ENCODE measurements around the gene HMGCS1. TPM values are rescaled to one million over a fixed set of nuclear protein-coding genes. Genes with fewer than 3 reads are reported as not detected.

Gene HMGCS1
- total and polyA plus RNA-seq, 2 of the 4 experiments (the other 2 are of a cell fraction) = 27.5 to 30.6 TPM

DNA sequence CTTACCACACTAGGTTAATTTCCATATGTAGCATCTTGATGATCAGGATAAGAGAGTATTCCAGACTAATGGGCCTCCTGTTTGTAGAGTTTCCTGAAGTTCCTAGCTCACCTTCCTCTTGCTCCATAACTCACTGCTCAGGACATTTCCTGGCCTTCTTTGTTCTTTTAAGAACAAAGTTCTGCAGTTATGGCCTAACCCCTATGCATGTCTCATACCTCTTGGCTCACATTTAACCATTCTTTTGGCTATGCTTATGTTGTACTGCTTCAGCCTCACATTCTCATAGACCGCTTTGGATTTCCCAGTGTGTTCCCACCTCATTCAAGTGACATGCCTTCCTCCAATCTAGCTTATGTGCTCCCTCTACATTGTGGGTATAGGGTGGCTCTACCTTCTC, 40.5 kb upstream of the HMGCS1 start:
- Histone ChIP-seq H4K5ac (ENCODE audit: low read depth, low read length) (no peak overlapping the region), H2AFZ (replicated peaks; ENCODE audit: low read length, poor library complexity) (no peak overlapping the region), H4K91ac (ENCODE audit: insufficient read depth, low read depth, low read length) (no peak overlapping the region), H4K20me1 (ENCODE audit: insufficient read depth, low read length) (no peaks in the 10 kb centered on the region), H3K4me1 (ENCODE audit: control insufficient read depth, insufficient read depth, low read length) (no peaks in the 10 kb centered on the region), H3K4me3 (ENCODE audit: insufficient read depth, low read depth, low read length) (no peak overlapping the region), H3K27me3 (ENCODE audit: control insufficient read depth, insufficient read depth, low read length) (no peaks in the 10 kb centered on the region; the same call in 1 of the 2 replicates), H2AK5ac (ENCODE audit: low read depth, low read length) (no peak overlapping the region), H3K18ac (ENCODE audit: low read depth, low read length) (no peak overlapping the region), H2BK20ac (ENCODE audit: low read depth, low read length) (no peak overlapping the region), H3K9me1 (ENCODE audit: insufficient read depth, low read length) (no peaks in the 10 kb centered on the region), H2BK120ac (ENCODE audit: low read depth, low read length) (no peak overlapping the region), H3K36me3 (ENCODE audit: control insufficient read depth, insufficient read depth, low read length) (no peaks in the 10 kb centered on the region), H2BK5ac (ENCODE audit: low read depth, low read length, poor library complexity, severe bottlenecking) (no peak overlapping the region), H2AK9ac (replicated peaks; ENCODE audit: low read depth, low read length, poor library complexity) (no peak overlapping the region), H3K4ac (ENCODE audit: low read depth, low read length) (no peak overlapping the region), H3K4me2 (ENCODE audit: low read depth, low read length) (no peak overlapping the region), H3K23ac (ENCODE audit: low read depth, low read length) (no peak overlapping the region), H3K27ac (ENCODE audit: insufficient read depth, low read length) (no peak overlapping the region), H3K9ac (ENCODE audit: low read depth, low read length) (no peak overlapping the region), H3K56ac (ENCODE audit: extremely low read depth, insufficient read depth, low read length) (no peak overlapping the region), H4K8ac (ENCODE audit: low read depth in 2 of 2, low read length in 2 of 2) (no peak overlapping the region), H3K14ac (replicated peaks; ENCODE audit: low read depth, low read length) (no peak overlapping the region), H3K79me1 (ENCODE audit: low read depth in 1 of 2, low read length in 2 of 2) (no peaks in the 10 kb centered on the region), H2BK15ac (ENCODE audit: low read depth, low read length) (no peak overlapping the region), H3K9me3 (ENCODE audit: control insufficient read depth, insufficient read depth, low read length) (no peaks in the 10 kb centered on the region)
- DNase-seq (no peak), ATAC-seq (ENCODE audit: low read depth) (no peak)
- intact Hi-C loops (cut with micrococcal nuclease) (no loop called here), dilution Hi-C loops (cut with HindIII; ENCODE audit: low sequenced_read_pairs, unreplicated experiment) (no loop called here), in situ Hi-C loops (cut with MboI; ENCODE audit: low sequenced_read_pairs) (no loop called here)
- POLR2A ChIA-PET (ENCODE audit: unreplicated experiment) = no interaction called here
- no CpG with 5 or more reads among the region's 1 CpG for WGBS, 2 experiments (ENCODE audit: extremely low coverage in 2 of 2, insufficient read length in 1 of 2)
- CTCF ChIA-PET = interaction anchor here (0.6 kb wide), 1 partner anchor 1007 kb away, joined by 3 read pairs; no protein-coding TSS in a partner anchor
- BruUV-seq (replicated peaks) = no TSS peak
- TF ChIP-seq BHLHE40 (IDR thresholded peaks at IDR 0.05; ENCODE audit: low read depth, low read length) (no peak), CHD1 (IDR thresholded peaks at IDR 0.05; ENCODE audit: low read depth, low read length) (no peak), MAZ (IDR thresholded peaks at IDR 0.05; ENCODE audit: borderline replicate concordance, low read depth, low read length) (no peak)
- TF ChIP-seq, protein P1, sequence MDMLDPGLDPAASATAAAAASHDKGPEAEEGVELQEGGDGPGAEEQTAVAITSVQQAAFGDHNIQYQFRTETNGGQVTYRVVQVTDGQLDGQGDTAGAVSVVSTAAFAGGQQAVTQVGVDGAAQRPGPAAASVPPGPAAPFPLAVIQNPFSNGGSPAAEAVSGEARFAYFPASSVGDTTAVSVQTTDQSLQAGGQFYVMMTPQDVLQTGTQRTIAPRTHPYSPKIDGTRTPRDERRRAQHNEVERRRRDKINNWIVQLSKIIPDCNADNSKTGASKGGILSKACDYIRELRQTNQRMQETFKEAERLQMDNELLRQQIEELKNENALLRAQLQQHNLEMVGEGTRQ (IDR thresholded peaks at IDR 0.05; ENCODE audit: low read depth, low read length) = no peak
